Keratinocyte (primary cell): ENCODE results near the gene IST1.

Experiments
- EZH2 ChIP-seq: IDR thresholded peaks from one replicate; pipeline ENCODE4 v1.6.1; 2012; ENCODE audit warnings: inconsistent platforms, mild to moderate bottlenecking, low read length, moderate library complexity
- TF ChIP-seq, protein P1 (sequence below), 3 experiments: IDR thresholded peaks in 1 of 3; conservative IDR thresholded peaks in 1 of 3; optimal IDR thresholded peaks in 1 of 3; 2 replicates in 2 of 3; 3 replicates in 1 of 3; pipeline versions ENCODE3 to v1.5.1; 2011; ENCODE audit warnings: low read length in 3 of 3, mild to moderate bottlenecking in 3 of 3, moderate library complexity in 2 of 3, control low read depth in 1 of 3, inconsistent platforms in 1 of 3; ENCODE audit not compliant: insufficient read depth in 2 of 3; ENCODE audit errors: extremely low read depth in 1 of 3

DNA sequence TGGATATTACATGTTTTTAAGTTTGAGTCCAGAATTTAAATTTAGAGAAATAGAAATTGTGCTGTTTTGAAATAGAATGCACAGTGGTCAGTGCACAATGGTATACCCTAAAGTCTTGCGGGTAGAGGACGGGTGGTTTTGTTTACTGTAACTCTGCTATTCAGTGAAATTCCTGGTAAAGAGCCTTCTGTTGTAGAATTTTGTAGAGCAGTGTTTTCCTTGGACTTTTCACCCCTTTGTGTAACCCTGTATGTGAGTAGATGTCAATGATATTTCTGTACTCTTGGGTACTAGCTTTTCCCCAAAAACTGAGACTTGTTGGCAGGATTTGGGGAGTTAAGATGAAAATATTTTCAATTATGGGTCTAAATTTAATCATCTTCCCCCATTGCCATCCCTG is 19.5 kb downstream of the IST1 start:
- TF ChIP-seq EZH2, result no peak
- TF ChIP-seq, protein P1, sequence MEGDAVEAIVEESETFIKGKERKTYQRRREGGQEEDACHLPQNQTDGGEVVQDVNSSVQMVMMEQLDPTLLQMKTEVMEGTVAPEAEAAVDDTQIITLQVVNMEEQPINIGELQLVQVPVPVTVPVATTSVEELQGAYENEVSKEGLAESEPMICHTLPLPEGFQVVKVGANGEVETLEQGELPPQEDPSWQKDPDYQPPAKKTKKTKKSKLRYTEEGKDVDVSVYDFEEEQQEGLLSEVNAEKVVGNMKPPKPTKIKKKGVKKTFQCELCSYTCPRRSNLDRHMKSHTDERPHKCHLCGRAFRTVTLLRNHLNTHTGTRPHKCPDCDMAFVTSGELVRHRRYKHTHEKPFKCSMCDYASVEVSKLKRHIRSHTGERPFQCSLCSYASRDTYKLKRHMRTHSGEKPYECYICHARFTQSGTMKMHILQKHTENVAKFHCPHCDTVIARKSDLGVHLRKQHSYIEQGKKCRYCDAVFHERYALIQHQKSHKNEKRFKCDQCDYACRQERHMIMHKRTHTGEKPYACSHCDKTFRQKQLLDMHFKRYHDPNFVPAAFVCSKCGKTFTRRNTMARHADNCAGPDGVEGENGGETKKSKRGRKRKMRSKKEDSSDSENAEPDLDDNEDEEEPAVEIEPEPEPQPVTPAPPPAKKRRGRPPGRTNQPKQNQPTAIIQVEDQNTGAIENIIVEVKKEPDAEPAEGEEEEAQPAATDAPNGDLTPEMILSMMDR (optimal IDR thresholded peaks at IDR 0.05 in 1 of 3, IDR thresholded peaks at IDR 0.05 in 1 of 3, conservative IDR thresholded peaks at IDR 0.05 in 1 of 3; ENCODE audit: extremely low read depth in 1 of 3, insufficient read depth in 2 of 3, low read length in 3 of 3), result no peak
